Testis (tissue), 2 donors: Measurements from ENCODE around the gene DCTN1.

ENCODE experiments used
- POLR2A ChIP-seq: fragments of 450-650 bp; IDR thresholded peaks from one replicate; pipeline ENCODE4 v1.6.1; 2017; ENCODE audit warnings: antibody characterized with exemption, mild to moderate bottlenecking, moderate library complexity
- TF ChIP-seq, protein P1 (sequence below), 3 experiments: fragments of 450-650 bp in 2 of 3; fragments of 200-600 bp in 1 of 3; sonication (generic) in 1 of 3; IDR thresholded peaks; one replicate each; pipeline ENCODE4 v1.5.1; 2016 to 2019; ENCODE audit warnings: antibody characterized with exemption in 3 of 3, mild to moderate bottlenecking in 2 of 3, moderate library complexity in 1 of 3

DNA sequence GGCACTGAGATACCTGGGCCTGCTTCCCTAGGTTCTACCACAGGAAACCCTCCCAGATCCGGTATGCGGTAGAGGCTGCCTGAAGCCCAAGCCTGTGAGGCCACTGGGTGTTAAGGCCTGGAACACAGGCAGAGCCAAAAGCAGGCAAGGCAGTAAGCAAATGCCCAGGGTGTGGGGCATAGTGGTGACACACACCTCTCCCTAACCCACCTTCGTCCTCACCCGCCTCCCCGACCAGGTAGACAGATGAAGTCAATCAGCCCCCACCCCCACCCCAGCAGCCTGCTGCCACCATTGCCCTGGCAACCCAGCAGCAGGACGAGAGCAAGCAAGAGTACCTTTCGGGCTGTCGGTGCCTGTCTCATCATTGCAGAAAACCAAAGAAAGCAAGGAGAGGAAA lies 6.1 kb downstream of the DCTN1 start:
- TF ChIP-seq, protein P1, sequence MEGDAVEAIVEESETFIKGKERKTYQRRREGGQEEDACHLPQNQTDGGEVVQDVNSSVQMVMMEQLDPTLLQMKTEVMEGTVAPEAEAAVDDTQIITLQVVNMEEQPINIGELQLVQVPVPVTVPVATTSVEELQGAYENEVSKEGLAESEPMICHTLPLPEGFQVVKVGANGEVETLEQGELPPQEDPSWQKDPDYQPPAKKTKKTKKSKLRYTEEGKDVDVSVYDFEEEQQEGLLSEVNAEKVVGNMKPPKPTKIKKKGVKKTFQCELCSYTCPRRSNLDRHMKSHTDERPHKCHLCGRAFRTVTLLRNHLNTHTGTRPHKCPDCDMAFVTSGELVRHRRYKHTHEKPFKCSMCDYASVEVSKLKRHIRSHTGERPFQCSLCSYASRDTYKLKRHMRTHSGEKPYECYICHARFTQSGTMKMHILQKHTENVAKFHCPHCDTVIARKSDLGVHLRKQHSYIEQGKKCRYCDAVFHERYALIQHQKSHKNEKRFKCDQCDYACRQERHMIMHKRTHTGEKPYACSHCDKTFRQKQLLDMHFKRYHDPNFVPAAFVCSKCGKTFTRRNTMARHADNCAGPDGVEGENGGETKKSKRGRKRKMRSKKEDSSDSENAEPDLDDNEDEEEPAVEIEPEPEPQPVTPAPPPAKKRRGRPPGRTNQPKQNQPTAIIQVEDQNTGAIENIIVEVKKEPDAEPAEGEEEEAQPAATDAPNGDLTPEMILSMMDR (IDR thresholded peaks at IDR 0.05), result no peak
- TF ChIP-seq POLR2A, result no peak
